Measurements from ENCODE around the gene FAM50B. TPM values are rescaled to one million over a fixed set of nuclear protein-coding genes. Genes with fewer than 3 reads are reported as not detected.
A peak's percentile ranks its signal among the peaks of the same experiment; 100 is the strongest.

FAM50B gene
- total and polyA plus RNA-seq, 2 of the 13 experiments (the other 11 are each of a cell fraction or from before 2014, with no cell fraction given) = 0.05 TPM; not detected in 1

DNA sequence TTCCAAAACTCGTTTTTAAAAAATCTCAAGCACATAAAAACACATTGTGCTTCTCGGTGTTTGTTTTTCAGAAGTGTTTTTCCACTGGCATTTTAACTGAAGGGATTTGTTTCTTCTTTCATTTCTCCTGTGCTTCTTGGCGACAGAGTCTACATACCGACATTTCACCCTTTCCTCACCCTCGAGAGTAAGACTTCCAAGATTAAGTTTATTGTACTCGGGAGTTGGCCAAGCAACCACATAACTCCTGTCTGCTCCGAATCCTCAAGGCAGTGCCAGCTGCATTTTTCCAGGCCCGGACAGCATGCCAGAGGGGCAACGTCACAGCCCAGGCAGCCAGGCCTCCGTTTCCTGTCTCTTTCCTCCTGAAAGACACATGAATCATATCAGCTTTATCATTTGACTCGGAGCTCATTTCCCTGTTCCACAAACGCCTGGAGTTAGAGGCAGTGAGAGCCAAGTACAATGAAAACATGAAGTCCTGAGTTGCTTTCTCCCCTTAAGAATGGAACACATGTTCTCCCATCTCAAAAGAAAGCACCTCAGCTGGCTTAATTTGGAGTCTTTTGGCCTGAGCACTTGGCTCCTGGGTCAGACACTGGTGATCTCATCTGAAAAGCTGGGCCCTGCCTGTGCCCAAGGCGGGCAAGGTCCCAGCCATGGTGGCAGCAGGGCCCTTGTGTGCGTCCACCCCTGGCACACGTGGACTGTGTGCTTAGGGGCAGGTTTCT, 23.2 kb upstream of the FAM50B start (continued):
- TF ChIP-seq, protein P1, sequence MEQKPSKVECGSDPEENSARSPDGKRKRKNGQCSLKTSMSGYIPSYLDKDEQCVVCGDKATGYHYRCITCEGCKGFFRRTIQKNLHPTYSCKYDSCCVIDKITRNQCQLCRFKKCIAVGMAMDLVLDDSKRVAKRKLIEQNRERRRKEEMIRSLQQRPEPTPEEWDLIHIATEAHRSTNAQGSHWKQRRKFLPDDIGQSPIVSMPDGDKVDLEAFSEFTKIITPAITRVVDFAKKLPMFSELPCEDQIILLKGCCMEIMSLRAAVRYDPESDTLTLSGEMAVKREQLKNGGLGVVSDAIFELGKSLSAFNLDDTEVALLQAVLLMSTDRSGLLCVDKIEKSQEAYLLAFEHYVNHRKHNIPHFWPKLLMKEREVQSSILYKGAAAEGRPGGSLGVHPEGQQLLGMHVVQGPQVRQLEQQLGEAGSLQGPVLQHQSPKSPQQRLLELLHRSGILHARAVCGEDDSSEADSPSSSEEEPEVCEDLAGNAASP (CRISPR knock-in tag; IDR thresholded peaks at IDR 0.05; ENCODE audit: borderline replicate concordance) = no peak
- TF ChIP-seq, protein P2, sequence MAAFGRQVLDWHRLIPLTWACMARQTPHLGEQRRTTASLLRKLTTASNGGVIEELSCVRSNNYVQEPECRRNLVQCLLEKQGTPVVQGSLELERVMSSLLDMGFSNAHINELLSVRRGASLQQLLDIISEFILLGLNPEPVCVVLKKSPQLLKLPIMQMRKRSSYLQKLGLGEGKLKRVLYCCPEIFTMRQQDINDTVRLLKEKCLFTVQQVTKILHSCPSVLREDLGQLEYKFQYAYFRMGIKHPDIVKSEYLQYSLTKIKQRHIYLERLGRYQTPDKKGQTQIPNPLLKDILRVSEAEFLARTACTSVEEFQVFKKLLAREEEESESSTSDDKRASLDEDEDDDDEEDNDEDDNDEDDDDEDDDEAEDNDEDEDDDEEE (CRISPR knock-in tag; IDR thresholded peaks at IDR 0.05) = no peak
- TF ChIP-seq, protein P3, sequence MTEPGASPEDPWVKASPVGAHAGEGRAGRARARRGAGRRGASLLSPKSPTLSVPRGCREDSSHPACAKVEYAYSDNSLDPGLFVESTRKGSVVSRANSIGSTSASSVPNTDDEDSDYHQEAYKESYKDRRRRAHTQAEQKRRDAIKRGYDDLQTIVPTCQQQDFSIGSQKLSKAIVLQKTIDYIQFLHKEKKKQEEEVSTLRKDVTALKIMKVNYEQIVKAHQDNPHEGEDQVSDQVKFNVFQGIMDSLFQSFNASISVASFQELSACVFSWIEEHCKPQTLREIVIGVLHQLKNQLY (CRISPR knock-in tag; IDR thresholded peaks at IDR 0.05) = no peak
- TF ChIP-seq ETV5 (CRISPR knock-in tag; IDR thresholded peaks at IDR 0.05; ENCODE audit: borderline replicate concordance) (peak; percentile 39; the same call in 1 of the 2 replicates), NFIC (IDR thresholded peaks at IDR 0.05; ENCODE audit: low read length) (no peak), ZNF562 (CRISPR knock-in tag; IDR thresholded peaks at IDR 0.05; ENCODE audit: borderline replicate concordance) (no peak), FOXA3 (CRISPR knock-in tag; IDR thresholded peaks at IDR 0.05) (peak; percentile 0; the same call in 1 of the 2 replicates), MAZ (IDR thresholded peaks at IDR 0.05; ENCODE audit: borderline replicate concordance, low read depth, low read length) (no peak), MAZ (CRISPR knock-in tag; IDR thresholded peaks at IDR 0.05; ENCODE audit: low read depth) (no peak), SKI (IDR thresholded peaks at IDR 0.05; ENCODE audit: partially characterized antibody) (no peak), ZFX (CRISPR knock-in tag; IDR thresholded peaks at IDR 0.05; ENCODE audit: low read depth) (peak; percentile 50; the same call in 1 of the 2 replicates), ZNF614 (CRISPR knock-in tag; IDR thresholded peaks at IDR 0.05; ENCODE audit: borderline replicate concordance) (no peak), SIX4 (CRISPR knock-in tag; IDR thresholded peaks at IDR 0.05) (0 out of 2 replicates have a peak, but pooled peaks have one; percentile 2), ZNF777 (CRISPR knock-in tag; IDR thresholded peaks at IDR 0.05) (no peak), PRMT3 (CRISPR knock-in tag; IDR thresholded peaks at IDR 0.05; ENCODE audit: borderline replicate concordance, low read depth) (no peak), CBX5 (CRISPR knock-in tag; IDR thresholded peaks at IDR 0.05; ENCODE audit: borderline replicate concordance) (no peak), ZFP1 (CRISPR knock-in tag; IDR thresholded peaks at IDR 0.05) (no peak), ZNF83 (CRISPR knock-in tag; IDR thresholded peaks at IDR 0.05; ENCODE audit: borderline replicate concordance) (no peak), ZNF782 (CRISPR knock-in tag; IDR thresholded peaks at IDR 0.05; ENCODE audit: borderline replicate concordance) (no peak)
- TF ChIP-seq, protein P4, sequence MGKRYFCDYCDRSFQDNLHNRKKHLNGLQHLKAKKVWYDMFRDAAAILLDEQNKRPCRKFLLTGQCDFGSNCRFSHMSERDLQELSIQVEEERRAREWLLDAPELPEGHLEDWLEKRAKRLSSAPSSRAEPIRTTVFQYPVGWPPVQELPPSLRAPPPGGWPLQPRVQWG (CRISPR knock-in tag; IDR thresholded peaks at IDR 0.05; ENCODE audit: borderline replicate concordance, low read depth) = no peak
- TF ChIP-seq, protein P5, sequence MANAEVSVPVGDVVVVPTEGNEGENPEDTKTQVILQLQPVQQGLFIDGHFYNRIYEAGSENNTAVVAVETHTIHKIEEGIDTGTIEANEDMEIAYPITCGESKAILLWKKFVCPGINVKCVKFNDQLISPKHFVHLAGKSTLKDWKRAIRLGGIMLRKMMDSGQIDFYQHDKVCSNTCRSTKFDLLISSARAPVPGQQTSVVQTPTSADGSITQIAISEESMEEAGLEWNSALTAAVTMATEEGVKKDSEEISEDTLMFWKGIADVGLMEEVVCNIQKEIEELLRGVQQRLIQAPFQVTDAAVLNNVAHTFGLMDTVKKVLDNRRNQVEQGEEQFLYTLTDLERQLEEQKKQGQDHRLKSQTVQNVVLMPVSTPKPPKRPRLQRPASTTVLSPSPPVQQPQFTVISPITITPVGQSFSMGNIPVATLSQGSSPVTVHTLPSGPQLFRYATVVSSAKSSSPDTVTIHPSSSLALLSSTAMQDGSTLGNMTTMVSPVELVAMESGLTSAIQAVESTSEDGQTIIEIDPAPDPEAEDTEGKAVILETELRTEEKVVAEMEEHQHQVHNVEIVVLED (CRISPR knock-in tag; IDR thresholded peaks at IDR 0.05; ENCODE audit: borderline replicate concordance) = no peak
- TF ChIP-seq, protein P6, sequence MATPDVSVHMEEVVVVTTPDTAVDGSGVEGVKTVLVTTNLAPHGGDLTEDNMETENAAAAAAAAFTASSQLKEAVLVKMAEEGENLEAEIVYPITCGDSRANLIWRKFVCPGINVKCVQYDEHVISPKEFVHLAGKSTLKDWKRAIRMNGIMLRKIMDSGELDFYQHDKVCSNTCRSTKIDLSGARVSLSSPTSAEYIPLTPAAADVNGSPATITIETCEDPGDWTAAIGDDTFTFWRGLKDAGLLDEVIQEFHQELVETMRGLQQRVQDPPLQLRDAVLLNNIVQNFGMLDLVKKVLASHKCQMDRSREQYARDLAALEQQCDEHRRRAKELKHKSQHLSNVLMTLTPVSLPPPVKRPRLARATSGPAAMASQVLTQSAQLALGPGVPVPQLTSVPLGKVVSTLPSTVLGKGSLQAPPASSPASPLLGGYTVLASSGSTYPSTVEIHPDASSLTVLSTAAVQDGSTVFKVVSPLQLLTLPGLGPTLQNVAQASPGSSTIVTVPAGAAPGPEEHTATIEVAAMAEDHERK (CRISPR knock-in tag; IDR thresholded peaks at IDR 0.05; ENCODE audit: low read depth) = no peak

All from HepG2 (cell line).